Kidney (tissue), 14 donors: ENCODE data around the gene ATP2C2. TPM values are rescaled to one million over a fixed set of nuclear protein-coding genes. Genes with fewer than 3 reads are reported as not detected.

ENCODE experiments used
- DNase-seq, 5 donors: peaks; one replicate each; pipeline ENCODE4 v3.0.0-alpha.2; 2013 to 2020
- FAIRE-seq: peaks from 2 replicates; lab custom pipeline; 2012; peaks lifted over from hg19 to GRCh38; lab: Jason Lieb, UNC
- H3K27ac ChIP-seq, 2 donors: one replicate each; pipeline ENCODE4 v1.7.0; 2013; ENCODE audit warnings: low read depth in 2 of 2, low read length in 2 of 2, inconsistent platforms in 1 of 2
- H3K27me3 ChIP-seq: one replicate; pipeline ENCODE4 v1.7.1; 2013; ENCODE audit warnings: low read length, inconsistent platforms; ENCODE audit not compliant: control insufficient read depth, insufficient read depth
- H3K36me3 ChIP-seq, 3 donors: one replicate each; pipeline versions ENCODE4 v1.7.0 to v1.7.1; 2013; ENCODE audit warnings: low read length in 3 of 3, control low read depth in 1 of 3, inconsistent platforms in 1 of 3; ENCODE audit not compliant: insufficient read depth in 3 of 3, control insufficient read depth in 2 of 3
- H3K4me1 ChIP-seq, 3 donors: one replicate each; pipeline versions ENCODE4 v1.7.0 to v1.7.1; 2013; ENCODE audit warnings: low read length in 3 of 3, inconsistent platforms in 1 of 3, low read depth in 1 of 3; ENCODE audit not compliant: control insufficient read depth in 2 of 3, insufficient read depth in 2 of 3
- H3K4me3 ChIP-seq, 3 donors: one replicate each; pipeline versions ENCODE4 v1.7.0 to v1.8.1; 2013; ENCODE audit warnings: low read length in 3 of 3, control low read depth in 1 of 3, inconsistent platforms in 1 of 3
- H3K9ac ChIP-seq, 3 donors: one replicate each; pipeline versions ENCODE4 v1.7.0 to v1.7.1; 2013; ENCODE audit warnings: low read length in 3 of 3, control low read depth in 1 of 3, inconsistent platforms in 1 of 3
- H3K9me3 ChIP-seq, 3 donors: one replicate each; pipeline versions ENCODE4 v1.7.0 to v1.7.1; 2013; ENCODE audit warnings: low read length in 3 of 3, control low read depth in 1 of 3, inconsistent platforms in 1 of 3; ENCODE audit not compliant: control insufficient read depth in 2 of 3, insufficient read depth in 1 of 3
- CTCF ChIP-seq: IDR thresholded peaks from 3 replicates; pipeline ENCODE4 v1.5.1; 2012; ENCODE audit warnings: mild to moderate bottlenecking, moderate library complexity, borderline replicate concordance; ENCODE audit not compliant: insufficient read depth; ENCODE audit errors: extremely low read depth
- intact Hi-C: fragments of 100-400 bp; cut with DNase I; formaldehyde crosslinking; loops from one replicate; pipeline ENCODE4 v1.11.1; 2022
- polyA plus RNA-seq: library from polyadenylated mRNA; stranded (reverse); fragments of 350-450 nt; fragmentation: Illumina TruSeq; extraction: RNeasy Lipid Tissue Mini Kit (QIAGEN cat#74804); gene quantifications from one replicate; pipeline ENCODE4 v1.2.3, GENCODE V29; 2014; ENCODE audit warnings: low read depth, low replicate concordance; ENCODE audit not compliant: insufficient read depth
- total RNA-seq: library from RNA; stranded (reverse); fragmentation: NEBNext Ultra II Directional; extraction: Animal tissue kit (Norgen Biotek cat#: 25700); gene quantifications from one replicate; pipeline ENCODE4 v1.2.1, GENCODE V29; 2021
- donor health status: control.
- donor health status: control.
- donor health status: control.
- donor health status: control.
- donor health status: control.
- donor health status: DM: yes; HTN: yes; CAD: no.
- donor health status: Normal renal cell carcinoma (clear cell type).

ATP2C2 gene
- total and polyA plus RNA-seq, 2 donors from 2014 or later: 2.2 to 2.6 TPM

GRCh38 chr16:84451781-84452180 is 83.4 kb downstream of the ATP2C2 start:
- FAIRE-seq (no peak), DNase-seq (peak in 1 of 5 donors; percentile 26)
- Histone ChIP-seq H3K4me3 (no peak overlapping the region), H3K9me3 (no peaks in the 10 kb centered on the region), H3K36me3 (no peaks in the 10 kb centered on the region), H3K4me1 (no peaks in the 10 kb centered on the region), H3K27me3 (no peaks in the 10 kb centered on the region), H3K9ac (no peak overlapping the region), H3K27ac (no peak overlapping the region)
- TF ChIP-seq CTCF: no peak
- intact Hi-C loops: no loop called here

- Histone ChIP-seq H3K4me3 (no peak overlapping the region), H3K4me1 (no peaks in the 10 kb centered on the region), H3K27me3 (no peaks in the 10 kb centered on the region), H3K36me3 (no peaks in the 10 kb centered on the region), H3K9ac (no peak overlapping the region), H3K9me3 (no peaks in the 10 kb centered on the region), H3K27ac (no peak overlapping the region)
- DNase-seq: peak in 4 of 5 donors; percentile 51 to 66 (median 62)
- intact Hi-C loops: no loop called here
- FAIRE-seq: no peak
- TF ChIP-seq CTCF: no peak
These were observed 84.9 kb downstream of the ATP2C2 start for GRCh38 chr16:84453061-84453752.

GRCh38 chr16:84454611-84455010 is 86.3 kb downstream of the ATP2C2 start:
- intact Hi-C loops: no loop called here
- Histone ChIP-seq H3K27ac (no peak overlapping the region), H3K27me3 (no peaks in the 10 kb centered on the region), H3K9ac (no peak overlapping the region), H3K4me1 (no peaks in the 10 kb centered on the region), H3K9me3 (no peaks in the 10 kb centered on the region), H3K4me3 (no peak overlapping the region), H3K36me3 (no peaks in the 10 kb centered on the region)
- peak in 1 of 5 donors; percentile 25 for DNase-seq
- no peak for TF ChIP-seq CTCF
- no peak for FAIRE-seq
